ENCODE data around the gene DHDDS.

GRCh38 chr1:26432793-26433192 lies 672 bp downstream of the DHDDS start:
- TF ChIP-seq POLR2AphosphoS5 (IDR thresholded peaks at IDR 0.05; ENCODE audit: borderline replicate concordance, low read depth, low read length) (no peak), EZH2 (IDR thresholded peaks at IDR 0.05) (no peak), FOXP2 (optimal IDR thresholded peaks at IDR 0.05; ENCODE audit: control extremely low read depth, extremely low read length, insufficient read depth) (no peak)
